Caco-2 (cell line): Measurements from ENCODE around the gene LRMDA. TPM values are rescaled to one million over a fixed set of nuclear protein-coding genes. Genes with fewer than 3 reads are reported as not detected.
"Not testable (repeated sequence)": the region's sequence is repeated elsewhere in the genome, so short reads cannot be mapped to it uniquely, and the experiment has no call there.

ENCODE experiments used
- BruUV-seq: library from RNA; stranded (reverse); fragments of 400-500 nt; replicated peaks from 2 replicates; lab custom pipeline; 2021; lab: Mats Ljungman, UMichigan
- CTCF ChIA-PET: fragments of 300-600 bp; sonication (Branson Sonifier 250); formaldehyde crosslinking; loops from one replicate; lab custom pipeline; 2022; ENCODE audit warnings: antibody characterized with exemption; lab: Charles Lee
- POLR2A ChIA-PET: fragments of 300-600 bp; sonication (Branson Sonifier 250); formaldehyde crosslinking; loops from one replicate; lab custom pipeline; 2022; ENCODE audit warnings: antibody characterized with exemption; lab: Charles Lee
- DNase-seq, 2 experiments: peaks; one replicate each; pipeline versions ENCODE4 v3.0.0 to v3.0.0-alpha.2; 2020 to 2022
- H3K27me3 ChIP-seq: replicated peaks from 2 replicates; pipeline ENCODE4 v1.6.0; 2011; ENCODE audit warnings: low read length; ENCODE audit not compliant: control insufficient read depth, insufficient read depth
- H3K36me3 ChIP-seq: 2 replicates; pipeline ENCODE4 v1.5.1; 2011; ENCODE audit warnings: low read length; ENCODE audit not compliant: control insufficient read depth, insufficient read depth
- H3K4me1 ChIP-seq: fragments of 250-450 bp; sonication (Bioruptor Pico); 2 replicates; pipeline ENCODE4 v1.5.1; 2020; ENCODE audit warnings: mild to moderate bottlenecking
- H3K4me3 ChIP-seq: 2 replicates; pipeline ENCODE4 v1.5.1; 2011; ENCODE audit warnings: low read depth, mild to moderate bottlenecking, control low read depth, low read length
- H3K9me3 ChIP-seq: fragments of 250-450 bp; sonication (Bioruptor Pico); 2 replicates; pipeline ENCODE4 v1.5.1; 2020; ENCODE audit warnings: mild to moderate bottlenecking, moderate library complexity
- H3K27ac Mint-ChIP-seq: one replicate; pipeline ENCODE4 v1.8.0; 2022; ENCODE audit warnings: mixed read lengths; ENCODE audit not compliant: unreplicated experiment
- H3K27me3 Mint-ChIP-seq: one replicate; pipeline ENCODE4 v1.8.0; 2022; ENCODE audit warnings: mixed read lengths; ENCODE audit not compliant: insufficient read depth, unreplicated experiment
- H3K36me3 Mint-ChIP-seq: one replicate; pipeline ENCODE4 v1.8.0; 2022; ENCODE audit warnings: mild to moderate bottlenecking, mixed read lengths; ENCODE audit not compliant: insufficient read depth, unreplicated experiment
- H3K4me1 Mint-ChIP-seq: one replicate; pipeline ENCODE4 v1.8.0; 2022; ENCODE audit warnings: low read depth, mixed read lengths; ENCODE audit not compliant: unreplicated experiment
- H3K4me3 Mint-ChIP-seq: one replicate; pipeline ENCODE4 v1.8.0; 2022; ENCODE audit warnings: mild to moderate bottlenecking, moderate library complexity, mixed read lengths; ENCODE audit not compliant: unreplicated experiment
- H3K9me3 Mint-ChIP-seq: one replicate; pipeline ENCODE4 v1.8.0; 2022; ENCODE audit warnings: mixed read lengths; ENCODE audit not compliant: unreplicated experiment
- CTCF ChIP-seq, 2 experiments: fragments of 200-600 bp in 1 of 2; IDR thresholded peaks; 1 replicate in 1 of 2; 2 replicates in 1 of 2; pipeline versions ENCODE4 v1.5.1 to v1.8.0; 2011 to 2022; ENCODE audit warnings: antibody characterized with exemption in 1 of 2, control low read depth in 1 of 2, inconsistent platforms in 1 of 2, low read depth in 1 of 2, low read length in 1 of 2, mild to moderate bottlenecking in 1 of 2, moderate library complexity in 1 of 2; ENCODE audit not compliant: insufficient read depth in 1 of 2, severe bottlenecking in 1 of 2, unreplicated experiment in 1 of 2
- intact Hi-C: fragments of 100-400 bp; cut with micrococcal nuclease; formaldehyde crosslinking; loops from one replicate; pipeline ENCODE4 v1.10.0; 2022; ENCODE audit not compliant: unreplicated experiment
- total RNA-seq: library from RNA; stranded (reverse); gene quantifications from 2 replicates; pipeline ENCODE4 v1.2.3, GENCODE V29; 2022

LRMDA gene
- total RNA-seq, 1 experiment from 2014 or later, result 18.5 TPM

- ChIA-PET CTCF (no interaction called here), POLR2A (no interaction called here)
- Mint-ChIP-seq H3K27me3 (no peaks in the 10 kb centered on the region), H3K27ac (no peak overlapping the region), H3K4me1 (peaks cover 6% of the 10 kb centered on the region), H3K36me3 (no peaks in the 10 kb centered on the region), H3K9me3 (no peaks in the 10 kb centered on the region), H3K4me3 (no peak overlapping the region)
- Histone ChIP-seq H3K4me1 (0 out of 2 replicates have a peak, but pooled peaks cover 3% of the 10 kb centered on the region), H3K4me3 (no peak overlapping the region), H3K36me3 (no peaks in the 10 kb centered on the region; the same call in 1 of the 2 replicates), H3K27me3 (no peaks in the 10 kb centered on the region), H3K9me3 (peaks cover 4% of the 10 kb centered on the region; the same call in 1 of the 2 replicates)
- TF ChIP-seq CTCF (IDR thresholded peaks at IDR 0.05; ENCODE audit: insufficient read depth in 1 of 2, low read depth in 1 of 2, low read length in 1 of 2, severe bottlenecking in 1 of 2, unreplicated experiment in 1 of 2), result no peak
- intact Hi-C loops, result no loop called here
- BruUV-seq, result no TSS peak
- DNase-seq, result no peak
These were observed 707.5 kb downstream of the LRMDA start for GRCh38 chr10:76138906-76139305.

DNA sequence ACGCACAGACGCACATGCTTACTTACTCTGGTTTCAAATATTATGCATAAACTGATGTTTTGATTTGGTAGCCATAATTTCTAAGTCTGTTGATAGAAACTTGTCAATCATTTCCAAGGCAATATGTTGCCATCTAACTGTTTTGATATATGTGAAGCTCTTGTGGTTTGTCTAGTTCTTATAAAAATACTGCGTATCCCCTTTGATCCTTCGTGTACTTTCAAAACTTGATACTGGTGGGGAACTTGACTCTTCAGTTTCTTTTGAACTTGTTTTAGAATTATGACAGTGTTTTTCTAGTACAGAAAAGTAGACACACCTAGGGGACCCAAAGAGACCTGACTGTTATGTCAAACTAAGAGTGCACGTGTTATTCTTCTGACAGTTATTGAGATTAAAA, 708.0 kb downstream of the LRMDA start:
- H3K36me3 Mint-ChIP-seq, result no peaks in the 10 kb centered on the region
- no peak for TF ChIP-seq CTCF (IDR thresholded peaks at IDR 0.05; ENCODE audit: insufficient read depth in 1 of 2, low read depth in 1 of 2, low read length in 1 of 2, severe bottlenecking in 1 of 2, unreplicated experiment in 1 of 2)
- H3K4me1 Mint-ChIP-seq, result peaks cover 6% of the 10 kb centered on the region
- POLR2A ChIA-PET, result no interaction called here
- Histone ChIP-seq H3K27me3 (no peaks in the 10 kb centered on the region), H3K4me3 (no peak overlapping the region), H3K9me3 (peaks cover 4% of the 10 kb centered on the region; the same call in 1 of the 2 replicates), H3K36me3 (no peaks in the 10 kb centered on the region; the same call in 1 of the 2 replicates), H3K4me1 (no peaks in the 10 kb centered on the region)
- no peak overlapping the region for H3K27ac Mint-ChIP-seq
- intact Hi-C loops, result no loop called here
- no peaks in the 10 kb centered on the region for H3K9me3 Mint-ChIP-seq
- no TSS peak for BruUV-seq
- no peaks in the 10 kb centered on the region for H3K27me3 Mint-ChIP-seq
- CTCF ChIA-PET, result no interaction called here
- H3K4me3 Mint-ChIP-seq, result no peak overlapping the region
- no peak for DNase-seq

- H3K4me3 Mint-ChIP-seq, result no peak overlapping the region
- no peak for DNase-seq
- no peak for TF ChIP-seq CTCF (IDR thresholded peaks at IDR 0.05; ENCODE audit: insufficient read depth in 1 of 2, low read depth in 1 of 2, low read length in 1 of 2, severe bottlenecking in 1 of 2, unreplicated experiment in 1 of 2)
- peaks cover 9% of the 10 kb centered on the region for H3K9me3 Mint-ChIP-seq
- H3K27ac Mint-ChIP-seq, result no peak overlapping the region
- Histone ChIP-seq H3K27me3 (no peaks in the 10 kb centered on the region), H3K4me3 (no peak overlapping the region), H3K9me3 (peaks cover 2% of the 10 kb centered on the region; the same call in 1 of the 2 replicates), H3K4me1 (no peaks in the 10 kb centered on the region), H3K36me3 (no peaks in the 10 kb centered on the region; the same call in 1 of the 2 replicates)
- peaks cover 6% of the 10 kb centered on the region for H3K4me1 Mint-ChIP-seq
- ChIA-PET CTCF (no interaction called here), POLR2A (no interaction called here)
- BruUV-seq, result no TSS peak
- no peaks in the 10 kb centered on the region for H3K27me3 Mint-ChIP-seq
- intact Hi-C loops, result no loop called here
- H3K36me3 Mint-ChIP-seq, result no peaks in the 10 kb centered on the region
These were observed 710.0 kb downstream of the LRMDA start for GRCh38 chr10:76141376-76141775.

- peaks cover 12% of the 10 kb centered on the region for H3K36me3 Mint-ChIP-seq
- H3K9me3 Mint-ChIP-seq, H3K4me3 ChIP-seq, BruUV-seq, DNase-seq, H3K4me3 Mint-ChIP-seq, H3K36me3 ChIP-seq, POLR2A ChIA-PET, CTCF ChIA-PET, H3K27me3 ChIP-seq, H3K27me3 Mint-ChIP-seq, intact Hi-C loops: not testable (repeated sequence)
- H3K27ac Mint-ChIP-seq, result peak overlapping the region; percentile 99
- peaks cover 13% of the 10 kb centered on the region for H3K9me3 ChIP-seq
- peaks cover 26% of the 10 kb centered on the region for H3K4me1 ChIP-seq
- peaks cover 28% of the 10 kb centered on the region for H3K4me1 Mint-ChIP-seq
These were observed 716.8 kb downstream of the LRMDA start for GRCh38 chr10:76148217-76148616.
